HG03196 (cell line): ENCODE measurements around the gene VSIG2.
A peak's percentile ranks its signal among the peaks of the same experiment; 100 is the strongest.

Experiments
- ATAC-seq: cut with Tn5 transposase; IDR thresholded peaks from one replicate; pipeline ENCODE4 v1.9.1; 2021; ENCODE audit not compliant: unreplicated experiment

Gene VSIG2

GRCh38 chr11:124724979-124725718 is 26.9 kb downstream of the VSIG2 start:
- ATAC-seq = peak; percentile 96

- ATAC-seq = no peak
Observed at GRCh38 chr11:124722176-124722575, 29.9 kb downstream of the VSIG2 start.

- no peak for ATAC-seq
Observed at GRCh38 chr11:124719534-124719933, 32.5 kb downstream of the VSIG2 start.

- no peak for ATAC-seq
Observed at GRCh38 chr11:124718801-124719200, 33.3 kb downstream of the VSIG2 start.

- ATAC-seq = no peak
Observed at GRCh38 chr11:124717786-124718651, 34.0 kb downstream of the VSIG2 start.

GRCh38 chr11:124717421-124717785 is 34.7 kb downstream of the VSIG2 start:
- ATAC-seq = peak; percentile 71

GRCh38 chr11:124716591-124716990 is 35.5 kb downstream of the VSIG2 start:
- ATAC-seq = no peak

- no peak for ATAC-seq
Observed at GRCh38 chr11:124712392-124712791, 39.7 kb downstream of the VSIG2 start.

GRCh38 chr11:124707829-124708228 is 44.2 kb downstream of the VSIG2 start:
- no peak for ATAC-seq

- ATAC-seq = no peak
Observed at GRCh38 chr11:124700028-124700427, 52.0 kb downstream of the VSIG2 start.

GRCh38 chr11:124699547-124699946 is 52.5 kb downstream of the VSIG2 start:
- ATAC-seq = no peak
